Subcutaneous adipose tissue (tissue), 4 donors: ENCODE data around the gene SLMAP. TPM values are rescaled to one million over a fixed set of nuclear protein-coding genes. Genes with fewer than 3 reads are reported as not detected.

Experiments used
- CTCF ChIP-seq: fragments of 450-650 bp; IDR thresholded peaks from one replicate; pipeline ENCODE4 v1.5.1; 2016; ENCODE audit warnings: low read depth, mild to moderate bottlenecking, control low read depth, antibody characterized with exemption, moderate library complexity
- total RNA-seq, 4 donors: library from RNA; depleted of rRNA; stranded (reverse); fragments of >200 nt; gene quantifications; one replicate each; pipeline ENCODE4 v1.1.0, GENCODE V29; 2016

The SLMAP gene
- total RNA-seq, 4 donors from 2014 or later, result 42.2 to 66.1 (median 54.2) TPM

GRCh38 chr3:57971975-57972374 is 215.9 kb downstream of the SLMAP start:
- no peak for TF ChIP-seq CTCF

- TF ChIP-seq CTCF, result no peak
Observed at GRCh38 chr3:57972531-57973111, 216.5 kb downstream of the SLMAP start.

GRCh38 chr3:57973715-57974477 is 217.8 kb downstream of the SLMAP start:
- TF ChIP-seq CTCF, result no peak

- no peak for TF ChIP-seq CTCF
Observed at GRCh38 chr3:57974796-57975388, 218.8 kb downstream of the SLMAP start.

- TF ChIP-seq CTCF, result no peak
Observed at GRCh38 chr3:57977818-57978235, 221.7 kb downstream of the SLMAP start.

GRCh38 chr3:57978316-57978715 is 222.2 kb downstream of the SLMAP start:
- no peak for TF ChIP-seq CTCF

Other genes starting within 250 kb of the SLMAP start
- under 1 TPM; 0.16 to 0.44 (median 0.27) TPM for gene DNAH12, start 212.0 kb upstream of the SLMAP start, total RNA-seq
- gene PDE12, start 200.0 kb upstream of the SLMAP start, total RNA-seq, result 10 to 100 TPM in 3 of 4 donors, 1 to 10 TPM in 1; 8.5 to 16.8 (median 13.6) TPM
- gene ARF4, start 159.0 kb upstream of the SLMAP start, total RNA-seq, result 100 to 1,000 TPM in 2 of 4 donors, 10 to 100 TPM in 2; 76.7 to 308 (median 96.7) TPM
- 10 to 100 TPM; 31.5 to 40.9 (median 33.6) TPM for gene DENND6A, start 63.2 kb upstream of the SLMAP start, total RNA-seq